K562 (cell line): ENCODE measurements around the gene MAK. TPM values are rescaled to one million over a fixed set of nuclear protein-coding genes. Genes with fewer than 3 reads are reported as not detected.
A peak's percentile ranks its signal among the peaks of the same experiment; 100 is the strongest.
"Not testable (repeated sequence)": the region's sequence is repeated elsewhere in the genome, so short reads cannot be mapped to it uniquely, and the experiment has no call there.

Experiments
- CREB3 ChIP-seq: fragments of 450-650 bp; conservative IDR thresholded peaks from 2 replicates; pipeline ENCODE4 v1.6.1; 2016; ENCODE audit warnings: missing genetic modification characterization, low read depth, mild to moderate bottlenecking, missing compliant biosample characterization, moderate library complexity
- CXXC5 ChIP-seq: fragments of 250-450 bp; sonication (Bioruptor Pico); IDR thresholded peaks from 2 replicates; pipeline ENCODE4 v1.8.0; 2022; ENCODE audit warnings: inconsistent platforms, mild to moderate bottlenecking, moderate library complexity
- DMBX1 ChIP-seq: fragments of 250-450 bp; sonication (Bioruptor Pico); IDR thresholded peaks from 2 replicates; pipeline ENCODE4 v1.8.0; 2022; ENCODE audit warnings: inconsistent platforms, mild to moderate bottlenecking, moderate library complexity, borderline replicate concordance
- ID3 ChIP-seq, 2 experiments: fragments of 250-450 bp in 1 of 2; fragments of 450-650 bp in 1 of 2; sonication (Bioruptor Pico) in 1 of 2; IDR thresholded peaks; 2 replicates each; pipeline versions ENCODE4 v1.6.1 to v1.8.0; 2016 to 2021; ENCODE audit warnings: mild to moderate bottlenecking in 2 of 2, moderate library complexity in 2 of 2, missing compliant biosample characterization in 1 of 2, missing genetic modification characterization in 1 of 2
- RHOXF2B ChIP-seq: fragments of 250-450 bp; sonication (Bioruptor Pico); conservative IDR thresholded peaks from 2 replicates; pipeline ENCODE4 v1.5.1; 2021
- TCF15 ChIP-seq: fragments of 250-450 bp; sonication (Bioruptor Pico); IDR thresholded peaks from 2 replicates; pipeline ENCODE4 v1.8.0; 2022; ENCODE audit warnings: moderate library complexity, mild to moderate bottlenecking, inconsistent platforms
- TSHZ1 ChIP-seq: fragments of 250-450 bp; sonication (Bioruptor Pico); IDR thresholded peaks from 2 replicates; pipeline ENCODE4 v1.4.0; 2020; ENCODE audit warnings: mild to moderate bottlenecking, moderate library complexity
- ZNF175 ChIP-seq: fragments of 200-800 bp; sonication (Bioruptor generic); IDR thresholded peaks from 2 replicates; pipeline ENCODE4 v1.6.1; 2016; ENCODE audit warnings: low read depth, mild to moderate bottlenecking, missing genetic modification characterization, missing compliant biosample characterization
- ZNF311 ChIP-seq: fragments of 250-450 bp; sonication (Bioruptor Pico); IDR thresholded peaks from 2 replicates; pipeline ENCODE4 v1.4.0; 2020; ENCODE audit warnings: mild to moderate bottlenecking, moderate library complexity
- ZNF592 ChIP-seq: fragments of 450-650 bp; IDR thresholded peaks from 2 replicates; pipeline ENCODE4 v1.6.1; 2017; ENCODE audit warnings: antibody characterized with exemption, mild to moderate bottlenecking
- ZNF644 ChIP-seq: fragments of 200-800 bp; sonication (Bioruptor generic); IDR thresholded peaks from 2 replicates; pipeline ENCODE4 v1.6.1; 2016; ENCODE audit warnings: low read depth, missing genetic modification characterization, missing compliant biosample characterization
- ZNF740 ChIP-seq, 3 experiments: fragments of 200-800 bp in 1 of 3; sonication (Bioruptor generic) in 1 of 3; sonication (generic) in 1 of 3; formaldehyde crosslinking in 1 of 3; IDR thresholded peaks; 2 replicates each; pipeline versions ENCODE4 v1.6.1 to v1.8.0; 2016 to 2022; ENCODE audit warnings: mild to moderate bottlenecking in 2 of 3, missing compliant biosample characterization in 2 of 3, missing genetic modification characterization in 2 of 3, missing genetic modification reagents in 1 of 3
- polyA plus RNA-seq, 8 experiments: library from polyadenylated mRNA; depleted of rRNA in 4 of 8; stranded (reverse) in 5 of 8; unstranded in 3 of 8; fragments of >200 nt; fragmentation: Nextera tagmentation in 2 of 8; fragmentation: Illumina TruSeq in 1 of 8; extraction: Ambion mirVana in 2 of 8; extraction: Trizol in 1 of 8; gene quantifications; 2 replicates each; pipeline versions ENCODE4 v1.2.1 to v1.2.3, GENCODE V29; 2011 to 2014; ENCODE audit warnings: inconsistent platforms in 1 of 8, missing spikeins in 1 of 8
- total RNA-seq, 7 experiments: library from RNA; depleted of rRNA in 6 of 7; stranded (reverse); fragments of >200 nt in 6 of 7; fragmentation: Illumina TruSeq in 2 of 7; extraction: Trizol in 2 of 7; gene quantifications; 2 replicates each; pipeline versions ENCODE4 v1.2.1 to v1.2.3, GENCODE V29; 2011 to 2021; ENCODE audit warnings: low replicate concordance in 1 of 7
- TF ChIP-seq, protein P1 (sequence below): fragments of 450-650 bp; IDR thresholded peaks from 2 replicates; pipeline ENCODE4 v1.6.1; 2016; ENCODE audit warnings: missing biosample characterization, missing genetic modification characterization

Gene MAK
- total and polyA plus RNA-seq, 9 of the 15 experiments (the other 6 are each of a cell fraction or from before 2014, with no cell fraction given): 0.25 to 1.1 (median 0.53) TPM

DNA sequence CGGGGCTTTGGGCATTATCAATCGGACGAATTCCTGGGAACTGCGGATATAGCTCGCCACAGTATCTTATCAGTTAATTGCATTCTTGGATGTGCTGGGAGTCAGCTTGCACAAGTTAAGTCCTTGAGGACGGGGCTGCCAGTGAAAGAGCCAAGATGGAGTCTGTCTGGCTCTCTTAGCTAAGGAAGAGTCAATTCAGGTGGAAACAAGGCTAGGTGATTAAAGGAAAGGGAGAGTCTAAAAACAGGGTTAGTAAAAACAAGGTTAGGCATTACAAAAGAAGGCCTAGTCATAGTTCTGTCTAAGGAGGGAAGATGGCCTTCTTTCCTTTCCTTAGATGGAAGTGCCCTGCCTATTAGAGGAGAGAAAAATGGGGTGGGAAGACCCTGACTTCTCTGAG, 87.8 kb downstream of the MAK start (continued):
- 0 out of 2 replicates have a peak, but pooled peaks have one; percentile 37 for TF ChIP-seq TCF15 (CRISPR knock-in tag)
- peak; percentile 99 for TF ChIP-seq ZNF592
- TF ChIP-seq CXXC5 (CRISPR knock-in tag): peak; percentile 92
- peak; percentile 75; the same call in 1 of the 2 replicates for TF ChIP-seq ZNF644
- TF ChIP-seq CREB3: peak; percentile 94
- TF ChIP-seq, protein P1, sequence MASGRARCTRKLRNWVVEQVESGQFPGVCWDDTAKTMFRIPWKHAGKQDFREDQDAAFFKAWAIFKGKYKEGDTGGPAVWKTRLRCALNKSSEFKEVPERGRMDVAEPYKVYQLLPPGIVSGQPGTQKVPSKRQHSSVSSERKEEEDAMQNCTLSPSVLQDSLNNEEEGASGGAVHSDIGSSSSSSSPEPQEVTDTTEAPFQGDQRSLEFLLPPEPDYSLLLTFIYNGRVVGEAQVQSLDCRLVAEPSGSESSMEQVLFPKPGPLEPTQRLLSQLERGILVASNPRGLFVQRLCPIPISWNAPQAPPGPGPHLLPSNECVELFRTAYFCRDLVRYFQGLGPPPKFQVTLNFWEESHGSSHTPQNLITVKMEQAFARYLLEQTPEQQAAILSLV (tag): peak; percentile 88
- TF ChIP-seq ZNF311 (CRISPR knock-in tag): peak; percentile 71; the same call in 1 of the 2 replicates
- not testable (repeated sequence) for TF ChIP-seq ZNF740 (CRISPR knock-in tag; IDR thresholded peaks at IDR 0.05)
- peak in 1 of 2 experiments; percentile 91; a peak in 2 of 4 replicates for TF ChIP-seq ZNF740 (tag; IDR thresholded peaks at IDR 0.05)
- TF ChIP-seq ZNF175 (CRISPR knock-in tag): peak; percentile 71
- TF ChIP-seq TSHZ1 (CRISPR knock-in tag): peak; percentile 86; the same call in 1 of the 2 replicates
- 0 out of 2 replicates have a peak, but pooled peaks have one; percentile 38 for TF ChIP-seq RHOXF2B (CRISPR knock-in tag)
- peak; percentile 76; the same call in 1 of the 2 replicates for TF ChIP-seq ID3 (CRISPR knock-in tag; IDR thresholded peaks at IDR 0.05)
- TF ChIP-seq ID3 (tag; IDR thresholded peaks at IDR 0.05): peak; percentile 96
- peak; percentile 99 for TF ChIP-seq DMBX1 (CRISPR knock-in tag)
